GM19035 (cell line): ENCODE data around the gene VAV2.

Experiments used
- ATAC-seq: cut with Tn5 transposase; IDR thresholded peaks from one replicate; pipeline ENCODE4 v1.9.1; 2021; ENCODE audit not compliant: unreplicated experiment

The VAV2 gene

DNA sequence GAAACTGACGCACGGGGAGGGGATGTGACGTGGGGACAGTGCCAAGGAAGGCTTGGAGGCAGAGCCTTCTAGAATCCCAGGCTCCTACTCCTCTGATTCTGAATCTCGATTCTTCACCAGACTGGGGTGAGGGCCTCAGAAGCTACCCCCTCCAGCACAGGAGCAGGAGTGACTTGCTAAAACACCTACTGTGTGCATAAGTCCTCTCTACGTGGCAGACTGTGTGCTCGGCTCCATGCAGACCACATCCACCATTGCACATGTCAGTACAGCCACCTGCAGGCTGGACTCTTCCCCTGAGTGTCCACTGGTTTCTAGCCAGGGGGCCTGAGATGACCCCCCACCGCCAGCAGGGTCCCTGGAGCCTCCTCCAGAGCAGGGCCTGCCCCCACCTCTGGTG is 182.8 kb downstream of the VAV2 start:
- no peak for ATAC-seq

DNA sequence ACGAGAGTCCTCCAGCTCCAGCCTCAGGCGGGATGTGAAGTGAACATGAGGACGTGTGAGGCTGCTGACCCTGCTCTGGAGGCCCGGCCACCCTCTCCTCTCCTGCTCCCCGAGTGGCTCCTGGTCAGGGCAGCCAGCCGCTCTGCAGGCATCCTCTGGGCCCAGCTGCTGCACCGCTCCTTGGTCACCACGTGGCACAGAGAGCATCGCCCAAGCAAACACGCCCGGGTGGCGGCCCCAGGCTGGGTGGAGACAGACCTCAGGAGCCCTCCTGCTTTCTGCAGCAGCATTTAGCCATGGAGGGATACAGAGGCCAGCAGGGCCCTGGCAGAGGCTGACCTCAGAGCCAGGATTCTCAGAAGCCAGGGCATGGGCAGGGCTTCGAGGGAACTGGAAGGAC is 184.3 kb downstream of the VAV2 start:
- ATAC-seq = no peak

DNA sequence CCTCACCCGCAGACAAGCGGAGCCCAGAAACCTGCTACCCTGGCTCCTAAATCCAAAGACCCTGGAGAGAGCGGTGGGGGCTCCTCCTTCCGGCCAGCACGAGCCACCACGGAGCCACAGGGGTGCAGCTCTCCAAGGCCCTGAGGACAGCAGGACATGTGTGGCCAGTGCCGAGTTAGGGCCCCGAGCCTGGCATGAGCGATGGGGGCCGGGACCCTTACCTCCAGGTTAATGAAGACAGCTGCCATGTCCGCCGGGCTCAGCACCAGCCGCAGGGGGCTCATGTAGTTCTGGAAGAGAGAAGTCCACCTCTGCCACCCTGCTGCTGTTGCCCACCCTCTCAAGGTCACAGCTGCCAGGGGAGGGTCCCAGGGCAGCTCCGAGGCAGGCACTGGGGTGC is 185.1 kb downstream of the VAV2 start:
- ATAC-seq = no peak

DNA sequence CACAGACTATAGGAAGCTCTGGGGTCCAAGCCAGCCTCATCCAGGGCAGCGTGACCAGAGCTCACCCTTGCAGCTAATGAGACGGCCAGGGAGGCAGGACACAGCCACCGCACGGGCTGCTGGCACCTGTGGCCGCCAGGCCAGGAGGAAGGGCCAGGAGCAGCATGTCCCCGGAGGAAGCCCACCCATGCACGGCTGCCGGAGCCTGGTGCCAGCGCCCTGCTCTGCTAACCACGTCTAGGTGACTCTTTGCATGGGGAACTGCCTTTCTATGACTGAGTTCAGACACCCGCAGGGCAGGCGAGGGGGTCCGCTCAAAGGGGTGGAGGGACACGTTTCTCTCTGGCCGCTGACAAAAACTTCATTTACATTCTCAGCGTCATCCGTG is 185.5 kb downstream of the VAV2 start:
- ATAC-seq = no peak

DNA sequence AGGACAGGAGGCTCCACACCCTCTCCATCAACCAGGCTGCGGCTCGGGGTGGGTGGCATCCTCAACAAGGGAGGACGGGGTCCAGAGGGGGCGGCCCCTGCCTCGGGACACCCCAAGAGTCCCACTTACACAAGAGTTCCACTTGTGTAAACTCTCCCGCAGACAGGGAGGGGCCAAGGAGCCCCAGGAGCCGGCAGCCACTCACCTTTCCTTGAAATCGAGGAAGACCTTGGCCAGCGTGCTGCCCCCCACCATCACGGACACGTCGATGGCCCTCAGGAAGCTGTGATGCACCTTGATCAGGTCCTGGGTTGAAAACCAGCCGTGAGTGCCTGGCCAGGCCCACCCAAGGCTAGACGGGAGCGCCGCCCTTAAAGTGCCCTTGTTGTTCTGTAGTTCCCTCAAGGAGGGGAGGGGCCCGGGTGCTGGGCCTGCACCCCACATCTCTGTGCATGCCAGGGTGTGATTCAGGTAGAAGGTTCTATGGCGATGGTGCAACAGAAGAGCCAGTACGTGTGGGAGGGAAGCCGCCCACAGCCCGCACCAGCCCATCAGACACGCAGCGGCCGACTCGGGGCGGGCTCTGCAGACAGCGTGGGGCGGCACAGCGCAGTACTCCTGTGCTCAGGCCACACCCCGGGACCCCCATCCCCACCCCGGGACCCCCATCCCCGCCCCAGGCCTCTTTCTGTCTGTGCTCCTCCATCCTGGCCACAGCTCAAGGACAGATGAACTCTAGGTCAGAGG is 186.1 kb downstream of the VAV2 start:
- no peak for ATAC-seq

DNA sequence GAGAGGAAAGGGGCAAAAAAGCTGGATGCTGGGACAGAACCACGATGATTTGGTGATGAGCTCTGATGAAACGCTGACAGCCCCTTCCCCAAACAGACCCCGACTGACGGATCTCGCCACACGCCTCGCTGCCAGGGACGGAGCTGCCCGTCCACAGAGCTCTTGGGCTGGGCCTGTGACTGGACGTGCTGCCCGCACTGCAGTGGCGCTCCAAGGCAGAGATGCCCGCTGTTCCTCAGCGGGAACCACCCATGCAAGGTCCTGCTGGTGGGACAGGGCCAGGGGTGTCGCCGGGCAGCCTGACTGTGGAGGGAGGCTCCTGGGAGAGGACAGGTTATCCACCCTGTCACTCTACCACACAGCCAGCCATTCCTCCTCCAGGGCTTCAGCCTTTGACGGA is 187.9 kb downstream of the VAV2 start:
- no peak for ATAC-seq

DNA sequence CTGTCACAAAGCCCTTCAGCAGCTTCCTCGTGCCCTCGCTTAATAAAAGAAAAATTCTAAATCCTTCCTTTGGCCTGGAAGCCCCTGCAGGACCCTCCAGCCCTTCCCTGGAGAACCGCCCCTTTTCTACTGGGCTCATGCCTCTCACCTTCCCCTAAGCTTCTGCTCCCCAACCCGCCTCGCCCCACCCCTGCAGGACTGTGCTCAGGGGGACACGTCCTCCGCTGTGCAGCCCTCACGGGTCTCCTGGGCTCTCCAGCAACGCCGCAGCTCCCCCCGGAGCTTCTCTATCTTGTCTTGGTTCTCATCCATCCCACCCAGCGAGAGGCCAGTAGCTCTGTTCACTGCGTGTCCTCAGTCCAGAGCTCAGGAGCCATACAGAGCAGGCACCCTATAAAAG is 188.4 kb downstream of the VAV2 start:
- no peak for ATAC-seq

DNA sequence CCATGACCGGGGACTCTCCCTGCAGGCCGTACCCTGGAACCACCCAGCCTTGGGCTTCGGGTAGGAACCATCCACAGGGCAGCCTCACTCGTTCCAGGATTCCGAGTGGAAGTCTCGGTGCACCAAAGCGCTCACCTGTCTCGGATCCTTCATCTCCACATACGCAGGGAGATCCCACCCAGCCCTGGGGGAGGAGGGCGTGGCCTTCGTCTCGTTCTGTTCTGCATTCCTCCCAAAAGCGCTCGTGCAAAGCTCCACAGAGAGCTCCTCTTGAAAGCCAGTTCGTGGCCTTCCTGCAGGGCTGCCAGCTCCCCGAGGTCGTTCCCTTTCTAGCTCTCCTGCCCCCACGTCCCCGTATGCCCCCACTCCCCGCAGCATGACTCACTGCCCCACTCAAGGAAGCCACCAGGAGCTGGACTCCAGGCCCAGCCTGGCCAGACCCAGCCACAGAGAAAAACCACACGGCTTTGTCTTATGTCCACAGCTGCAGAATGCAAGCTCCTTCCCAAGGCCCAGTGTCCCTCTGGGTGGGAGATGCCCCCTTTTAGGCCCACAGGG is 189.0 kb downstream of the VAV2 start:
- ATAC-seq = no peak

DNA sequence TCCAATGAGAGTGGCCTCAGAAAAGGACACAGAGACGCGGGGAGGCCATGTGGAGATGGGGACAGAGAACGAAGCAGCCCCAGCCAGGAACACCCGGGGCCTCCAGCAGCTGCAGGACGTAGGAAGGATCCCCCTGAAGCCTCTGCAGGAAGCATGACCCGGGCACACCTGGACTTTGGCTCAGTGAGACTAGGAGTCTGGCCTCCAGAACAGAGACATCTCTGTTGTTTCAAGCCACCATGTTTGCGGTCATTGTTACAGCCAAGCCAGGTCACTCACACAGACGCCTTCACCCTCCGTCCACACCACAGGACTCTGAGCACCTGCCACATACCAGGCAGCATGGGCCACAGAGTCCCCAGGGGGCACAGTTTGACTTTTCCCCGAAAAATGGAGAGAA is 190.4 kb downstream of the VAV2 start:
- ATAC-seq = no peak

DNA sequence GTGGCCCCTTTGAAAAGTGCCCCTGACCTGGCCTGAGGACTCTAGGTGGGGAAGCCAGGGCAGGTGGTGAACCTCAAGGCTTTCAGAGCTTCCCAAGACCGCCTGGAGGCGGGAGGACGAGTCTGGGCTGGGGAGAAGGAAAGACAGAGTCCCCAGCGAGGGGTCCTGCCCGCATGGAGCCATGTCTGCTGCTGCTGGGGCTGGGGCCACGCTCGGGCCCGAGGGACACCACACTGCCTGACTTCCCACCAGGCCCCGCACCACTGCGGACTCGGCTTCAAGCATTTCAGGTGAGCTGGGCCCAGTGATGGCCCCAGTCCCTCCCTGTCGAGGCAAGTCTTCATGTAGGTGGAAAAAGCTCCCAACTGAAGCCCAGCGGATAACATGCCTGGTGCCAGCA is 191.9 kb downstream of the VAV2 start:
- no peak for ATAC-seq

DNA sequence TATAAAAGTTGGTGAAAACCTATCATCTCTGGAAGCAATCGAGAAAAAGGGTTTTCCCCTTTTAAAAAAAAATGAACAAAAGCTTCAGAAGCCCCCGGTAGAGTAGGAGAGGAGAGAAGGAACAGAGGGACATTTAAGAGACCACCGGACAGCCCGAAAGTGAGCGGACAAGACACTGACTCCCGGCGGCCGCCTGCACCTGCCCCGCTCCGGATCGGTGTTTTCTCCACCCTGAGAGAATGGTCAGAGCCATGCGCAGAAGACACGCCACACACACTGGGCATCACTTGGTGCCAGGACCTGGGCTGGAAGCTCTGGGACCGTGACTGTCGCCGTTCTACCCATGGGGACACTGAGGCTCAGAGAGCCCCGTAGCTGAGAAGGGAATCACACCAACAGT is 192.4 kb downstream of the VAV2 start:
- ATAC-seq = no peak

DNA sequence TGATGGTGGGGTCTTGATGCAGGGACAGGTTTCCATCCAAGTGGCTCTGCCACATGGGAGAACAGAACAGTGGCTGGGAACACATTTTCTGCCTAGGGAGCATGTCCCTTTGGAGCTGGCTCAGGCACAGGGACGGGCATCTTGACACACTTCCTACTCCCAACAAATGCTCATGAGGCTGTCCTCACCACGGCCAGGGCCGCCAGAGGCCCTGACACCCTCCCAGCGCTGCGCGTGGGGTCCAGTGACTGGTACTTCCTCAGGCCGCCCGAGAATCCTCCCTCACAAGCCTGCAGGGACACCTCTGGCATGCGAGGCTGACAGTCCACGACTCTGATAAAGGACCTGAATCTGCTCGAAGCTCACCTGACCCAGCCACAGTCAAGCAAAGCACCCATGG is 193.0 kb downstream of the VAV2 start:
- ATAC-seq = no peak

DNA sequence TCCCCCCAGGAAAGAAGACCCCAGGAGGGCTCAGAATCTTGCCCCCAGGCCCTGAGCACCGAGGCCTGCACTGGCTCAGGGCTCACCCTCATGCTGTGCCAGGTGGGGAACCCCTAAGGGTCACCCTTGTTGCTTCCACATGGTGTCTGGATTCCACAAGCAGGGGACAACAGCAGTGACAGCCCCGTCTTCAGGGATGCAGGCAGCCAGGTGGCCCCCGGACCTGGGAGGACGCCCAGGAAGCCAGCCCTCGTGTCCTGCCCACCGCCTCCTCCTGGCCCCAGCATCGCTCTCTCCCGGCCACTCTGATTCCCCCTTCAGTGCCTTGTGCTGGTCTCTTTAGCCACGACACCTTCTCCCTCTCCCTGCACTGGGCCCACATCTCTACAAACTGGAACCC is 194.0 kb downstream of the VAV2 start:
- ATAC-seq = no peak

DNA sequence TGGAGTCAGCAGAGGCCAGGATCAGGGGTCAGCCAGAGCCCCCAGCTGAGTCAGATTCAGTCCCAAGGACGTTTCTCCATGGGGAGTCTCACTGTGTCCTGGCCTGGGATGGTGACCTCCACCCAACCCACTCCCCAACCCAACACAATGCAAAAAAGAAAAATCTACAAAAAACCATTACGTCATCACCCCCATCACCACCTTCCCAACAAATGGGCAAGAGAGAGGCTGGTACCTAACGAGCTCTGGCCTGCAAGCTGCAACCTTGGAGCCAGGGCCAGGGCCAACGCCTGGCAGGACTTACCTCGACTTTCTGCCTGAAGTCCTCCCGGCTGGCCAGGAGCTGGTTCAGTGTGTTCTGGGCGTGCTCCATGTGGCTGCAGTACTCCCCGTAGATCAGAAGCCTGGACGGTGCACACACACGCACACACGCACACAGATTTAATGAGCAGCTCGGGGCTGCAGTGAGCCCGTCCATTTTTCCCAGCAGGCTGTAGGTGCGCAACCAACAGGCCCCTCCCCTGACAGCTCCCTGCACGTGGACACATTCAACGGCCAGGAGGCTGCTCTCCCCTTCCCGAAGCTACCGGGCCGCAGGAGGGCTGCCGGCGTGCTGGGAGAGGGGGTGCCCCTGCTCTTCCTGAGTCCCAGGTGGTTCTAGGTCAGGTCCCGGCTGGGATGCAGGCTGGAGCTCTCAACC is 194.6 kb downstream of the VAV2 start:
- ATAC-seq = no peak

DNA sequence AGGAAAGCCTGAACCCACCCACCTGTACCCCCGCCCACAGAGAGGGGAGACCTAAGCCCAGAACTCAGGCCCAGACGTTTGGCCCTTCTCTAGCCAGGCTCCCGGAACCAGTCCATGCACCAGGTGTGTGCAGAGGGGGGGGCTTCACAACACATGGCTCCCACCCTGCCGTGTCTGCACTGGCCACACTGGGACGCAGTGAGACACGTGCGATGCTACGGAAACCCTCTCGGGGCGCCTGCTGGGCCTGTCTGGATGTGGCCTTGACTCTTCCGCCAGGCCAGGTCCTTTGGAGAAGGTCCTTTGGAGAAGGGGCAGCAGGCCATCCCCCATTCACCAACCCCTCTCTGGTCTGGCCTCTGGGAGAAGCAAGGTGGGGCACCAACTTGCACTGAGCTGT is 195.6 kb downstream of the VAV2 start:
- no peak for ATAC-seq

DNA sequence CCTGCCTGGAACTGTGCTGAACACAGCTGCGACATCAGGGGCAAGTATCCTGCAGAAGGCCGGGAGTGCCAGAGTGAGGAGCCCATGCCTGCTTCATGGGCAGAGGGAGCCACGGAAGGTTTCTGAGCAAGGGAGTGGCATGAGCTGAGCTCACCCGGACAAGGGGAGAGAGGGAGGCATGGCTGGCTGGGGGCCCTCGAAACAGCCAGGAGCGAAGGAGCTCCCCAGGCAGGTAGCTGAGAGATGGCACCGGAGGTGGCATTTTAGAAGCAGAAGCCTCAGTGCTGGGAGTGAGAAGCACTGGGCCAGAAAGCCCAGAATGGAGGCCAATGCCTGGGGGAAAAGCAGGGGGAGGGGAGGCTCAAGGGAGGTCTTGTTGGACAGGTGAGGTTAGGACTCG is 197.1 kb downstream of the VAV2 start:
- ATAC-seq = no peak

DNA sequence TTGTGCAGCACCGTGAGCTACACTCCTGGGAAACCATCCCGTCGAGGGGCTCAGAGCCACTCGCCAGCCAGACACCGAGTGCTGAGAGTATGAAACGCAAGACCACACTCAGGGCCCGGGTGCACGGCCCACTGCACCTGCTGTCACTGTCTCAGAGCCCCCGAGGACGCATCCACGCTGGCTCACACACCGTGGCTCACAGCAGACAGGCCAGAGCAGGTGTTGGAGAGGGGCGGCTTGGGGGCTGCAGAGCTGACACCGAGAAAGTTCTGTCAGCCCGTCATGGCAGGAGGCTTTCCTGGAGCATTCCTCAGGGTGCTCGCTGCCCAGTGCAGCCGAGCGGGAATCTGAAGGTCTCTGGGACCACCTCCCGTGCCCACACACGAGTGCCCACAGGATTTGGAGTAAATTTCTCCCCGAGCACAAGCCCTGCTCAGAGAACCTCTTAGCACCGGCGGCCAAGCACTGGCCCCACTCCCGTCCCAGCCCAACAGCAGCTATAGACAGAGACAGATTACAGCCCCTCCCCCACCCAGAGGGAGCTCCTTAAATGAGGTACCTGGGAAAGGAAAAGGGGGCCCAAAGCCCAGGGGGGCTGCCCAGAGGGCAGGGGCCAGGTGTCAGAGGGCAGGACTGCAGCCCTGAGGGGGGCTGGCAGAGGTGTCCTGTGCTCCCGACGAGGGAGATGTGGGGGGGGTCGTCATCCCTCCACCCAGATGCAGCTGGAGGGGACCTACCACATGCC is 197.9 kb downstream of the VAV2 start:
- ATAC-seq = no peak

DNA sequence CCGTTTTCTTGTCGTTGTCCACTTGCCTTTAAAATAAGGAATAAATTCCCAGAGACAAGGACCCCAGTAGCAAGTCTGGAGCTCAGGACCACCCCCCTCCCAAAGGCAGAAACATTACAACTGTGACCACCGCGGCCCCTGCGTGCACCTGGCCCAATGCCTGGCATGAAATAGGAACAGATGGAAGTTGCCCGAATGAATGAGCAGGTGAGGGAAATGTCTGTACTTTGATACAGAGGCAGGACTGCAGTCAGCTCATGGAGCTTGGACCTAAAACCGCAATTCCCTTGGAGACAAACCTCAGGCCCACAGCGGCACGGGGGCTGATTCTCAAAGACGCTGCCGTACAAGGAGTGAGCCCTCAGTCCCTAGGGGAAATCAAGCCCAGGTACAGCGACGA is 198.7 kb downstream of the VAV2 start:
- no peak for ATAC-seq

DNA sequence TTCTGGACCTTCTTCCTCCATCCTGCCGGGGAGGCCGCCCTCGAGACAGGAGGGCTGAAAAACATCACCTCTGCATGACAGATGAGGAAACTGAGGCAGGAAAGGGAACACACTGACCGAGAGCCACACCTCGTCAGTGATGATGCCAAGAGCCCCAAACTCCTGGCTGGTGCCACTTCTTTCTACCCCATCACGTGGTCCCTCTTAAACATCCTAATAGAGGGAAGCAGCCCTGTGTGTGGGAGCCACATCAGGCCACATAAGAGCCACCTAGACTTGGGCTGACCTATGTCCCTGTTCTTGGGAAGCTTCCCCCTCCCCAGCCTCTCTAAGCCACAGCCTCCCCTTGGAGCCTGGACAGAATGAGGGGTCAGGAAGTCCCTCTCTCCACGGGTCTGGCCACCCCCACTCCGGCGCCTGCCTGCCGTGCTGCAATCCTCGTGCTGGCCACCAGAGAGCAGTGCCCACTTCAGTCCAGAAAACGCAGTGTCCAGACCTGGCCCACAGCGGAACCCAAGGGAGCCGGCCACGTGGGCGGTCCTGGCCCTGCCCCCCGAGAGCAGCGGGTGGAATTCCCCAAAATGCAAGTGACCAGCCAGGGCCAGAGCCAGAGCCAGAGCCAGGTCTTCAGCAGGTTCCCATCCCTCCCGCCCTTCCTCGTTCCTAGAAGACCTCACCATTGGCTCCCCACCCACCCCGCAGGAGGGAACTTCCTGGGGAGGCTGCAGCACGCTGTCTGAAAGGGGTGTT is 199.2 kb downstream of the VAV2 start:
- peak; percentile 77 for ATAC-seq

DNA sequence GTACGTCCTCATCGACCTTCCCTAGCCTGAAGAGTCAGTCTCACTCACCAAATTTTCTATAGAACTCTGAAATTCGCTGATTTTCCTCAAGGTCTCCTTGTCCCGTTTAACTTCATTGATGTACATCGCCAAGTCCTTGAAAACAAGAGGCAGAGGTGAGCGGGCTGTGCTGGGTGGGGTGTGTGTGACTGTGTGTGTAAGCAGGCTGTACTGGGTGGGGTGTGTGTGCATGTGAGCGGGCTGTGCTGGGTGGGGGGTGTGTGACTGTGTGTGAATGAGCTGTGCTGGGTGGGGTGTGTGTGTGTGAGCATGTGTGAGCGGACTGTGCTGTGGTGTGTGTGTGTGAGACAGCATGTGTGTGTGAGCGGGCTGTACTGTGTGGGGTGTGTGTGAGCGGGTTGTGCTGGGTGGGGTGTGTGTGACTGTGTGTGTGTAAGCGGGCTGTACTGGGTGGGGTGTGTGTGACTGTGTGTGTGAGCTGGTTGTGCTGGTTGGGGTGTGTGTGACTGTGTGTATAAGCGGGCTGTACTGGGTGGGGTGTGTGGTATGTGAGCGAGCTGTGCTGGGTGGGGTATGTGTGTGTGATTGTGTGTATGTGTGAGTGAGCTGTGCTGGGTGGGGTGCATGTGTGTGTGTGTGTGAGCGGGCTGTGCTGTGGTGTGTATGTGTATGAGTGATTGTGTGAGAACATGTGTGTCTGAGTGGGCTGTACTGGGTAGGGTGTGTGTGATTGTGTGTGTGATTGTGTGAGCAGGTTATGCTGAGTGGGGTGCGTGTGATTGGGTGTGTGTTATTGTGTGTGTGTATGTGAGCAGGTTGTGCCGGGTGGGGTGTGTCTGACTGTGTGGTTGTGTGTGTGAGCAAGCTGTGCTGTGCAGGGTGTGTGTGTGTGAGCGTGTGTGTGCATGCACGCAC is 200.1 kb downstream of the VAV2 start:
- ATAC-seq = no peak
